IMR-90 (cell line): ENCODE data around the gene RIIAD1. TPM values are rescaled to one million over a fixed set of nuclear protein-coding genes. Genes with fewer than 3 reads are reported as not detected.
A peak's percentile ranks its signal among the peaks of the same experiment; 100 is the strongest.

ENCODE experiments used
- ATAC-seq: fragments of 200-7000 bp; cut with Tn5 transposase; 2 replicates; pipeline ENCODE4 v1.9.1; 2020; ENCODE audit warnings: low read depth, mild to moderate bottlenecking, moderate library complexity
- BruUV-seq: library from RNA; stranded (reverse); fragments of 400-500 nt; replicated peaks from 2 replicates; lab custom pipeline; 2021; lab: Mats Ljungman, UMichigan
- CTCF ChIA-PET: fragments of 300-600 bp; formaldehyde crosslinking; extraction: SDS; loops from one replicate; lab custom pipeline; 2021; ENCODE audit warnings: antibody characterized with exemption; lab: Yijun Ruan, JAX
- POLR2A ChIA-PET: fragments of 300-600 bp; sonication (Branson Sonifier 250); formaldehyde crosslinking; loops from one replicate; lab custom pipeline; 2022; ENCODE audit warnings: antibody characterized with exemption; ENCODE audit not compliant: unreplicated experiment; lab: Charles Lee
- DNase-seq: peaks from one replicate; pipeline ENCODE4 v3.0.0; 2013
- H2AFZ ChIP-seq: replicated peaks from 2 replicates; pipeline ENCODE3; 2013; ENCODE audit warnings: low read length, mild to moderate bottlenecking; ENCODE audit not compliant: poor library complexity
- H2AK5ac ChIP-seq: 2 replicates; pipeline ENCODE4 v1.6.1; 2013; ENCODE audit warnings: low read depth, low read length, inconsistent platforms
- H2AK9ac ChIP-seq: replicated peaks from 2 replicates; pipeline ENCODE3; 2013; ENCODE audit warnings: mild to moderate bottlenecking, low read depth, low read length, moderate library complexity; ENCODE audit not compliant: poor library complexity
- H2BK120ac ChIP-seq: 2 replicates; pipeline ENCODE4 v1.6.1; 2013; ENCODE audit warnings: low read depth, low read length, inconsistent platforms
- H2BK15ac ChIP-seq: 3 replicates; pipeline ENCODE4 v1.6.1; 2013; ENCODE audit warnings: low read depth, low read length, inconsistent platforms
- H2BK20ac ChIP-seq: 2 replicates; pipeline ENCODE4 v1.6.1; 2013; ENCODE audit warnings: low read depth, mild to moderate bottlenecking, inconsistent platforms, low read length, moderate library complexity
- H2BK5ac ChIP-seq: 2 replicates; pipeline ENCODE4 v1.6.1; 2013; ENCODE audit warnings: mild to moderate bottlenecking, low read depth, low read length, inconsistent platforms; ENCODE audit not compliant: poor library complexity, severe bottlenecking
- H3K14ac ChIP-seq: replicated peaks from 2 replicates; pipeline ENCODE4 v1.6.1; 2013; ENCODE audit warnings: low read depth, low read length, inconsistent platforms
- H3K18ac ChIP-seq: 2 replicates; pipeline ENCODE4 v1.6.1; 2013; ENCODE audit warnings: low read depth, low read length, control low read depth
- H3K23ac ChIP-seq: 2 replicates; pipeline ENCODE4 v1.6.1; 2013; ENCODE audit warnings: low read depth, low read length, inconsistent platforms
- H3K27ac ChIP-seq: 2 replicates; pipeline ENCODE4 v1.5.1; 2013; ENCODE audit warnings: mild to moderate bottlenecking, control low read depth, low read length; ENCODE audit not compliant: insufficient read depth
- H3K27me3 ChIP-seq: 2 replicates; pipeline ENCODE4 v1.6.1; 2013; ENCODE audit warnings: low read length; ENCODE audit not compliant: control insufficient read depth, insufficient read depth
- H3K36me3 ChIP-seq: 2 replicates; pipeline ENCODE4 v1.6.1; 2013; ENCODE audit warnings: low read length, mixed read lengths; ENCODE audit not compliant: control insufficient read depth, insufficient read depth
- H3K4ac ChIP-seq: 2 replicates; pipeline ENCODE4 v1.6.1; 2013; ENCODE audit warnings: low read depth, low read length, inconsistent platforms
- H3K4me1 ChIP-seq: 2 replicates; pipeline ENCODE4 v1.6.1; 2013; ENCODE audit warnings: low read length, mixed read lengths; ENCODE audit not compliant: control insufficient read depth, insufficient read depth
- H3K4me2 ChIP-seq: 2 replicates; pipeline ENCODE4 v1.6.1; 2013; ENCODE audit warnings: low read depth, mild to moderate bottlenecking, control low read depth, low read length, moderate library complexity
- H3K4me3 ChIP-seq: 2 replicates; pipeline ENCODE4 v1.5.1; 2013; ENCODE audit warnings: low read depth, mild to moderate bottlenecking, control low read depth, low read length, moderate library complexity; ENCODE audit not compliant: insufficient read depth
- H3K56ac ChIP-seq: 2 replicates; pipeline ENCODE4 v1.6.1; 2013; ENCODE audit warnings: low read length, inconsistent platforms; ENCODE audit not compliant: insufficient read depth; ENCODE audit errors: extremely low read depth
- H3K79me1 ChIP-seq, 2 experiments: 2 replicates each; pipeline ENCODE4 v1.6.1; 2013; ENCODE audit warnings: low read length in 2 of 2, inconsistent platforms in 1 of 2, low read depth in 1 of 2
- H3K9ac ChIP-seq: 2 replicates; pipeline ENCODE4 v1.6.1; 2013; ENCODE audit warnings: low read depth, low read length, control low read depth
- H3K9me1 ChIP-seq: 2 replicates; pipeline ENCODE4 v1.6.1; 2013; ENCODE audit warnings: low read length, inconsistent platforms; ENCODE audit not compliant: insufficient read depth
- H3K9me3 ChIP-seq: 2 replicates; pipeline ENCODE4 v1.6.1; 2013; ENCODE audit warnings: low read length; ENCODE audit not compliant: control insufficient read depth, insufficient read depth
- H4K20me1 ChIP-seq: 2 replicates; pipeline ENCODE4 v1.6.1; 2013; ENCODE audit warnings: low read length, inconsistent platforms; ENCODE audit not compliant: insufficient read depth
- H4K5ac ChIP-seq: 2 replicates; pipeline ENCODE4 v1.6.1; 2013; ENCODE audit warnings: mild to moderate bottlenecking, low read depth, low read length, control low read depth
- H4K8ac ChIP-seq, 2 experiments: 2 replicates each; pipeline ENCODE4 v1.6.1; 2013; ENCODE audit warnings: low read depth in 2 of 2, low read length in 2 of 2, control low read depth in 1 of 2, inconsistent platforms in 1 of 2
- H4K91ac ChIP-seq: 2 replicates; pipeline ENCODE4 v1.6.1; 2013; ENCODE audit warnings: low read depth, low read length, inconsistent platforms; ENCODE audit not compliant: insufficient read depth
- MAFK ChIP-seq: IDR thresholded peaks from 2 replicates; pipeline ENCODE4 v1.6.1; 2012; ENCODE audit warnings: low read depth, low read length, improper control_type of control experiment
- MAZ ChIP-seq: IDR thresholded peaks from 2 replicates; pipeline ENCODE4 v1.6.1; 2012; ENCODE audit warnings: low read depth, mild to moderate bottlenecking, low read length, improper control_type of control experiment, moderate library complexity, borderline replicate concordance
- WGBS, 2 experiments: methylation state at CpG; one replicate each; pipeline versions ENCODE4 v1.1.5 to v1.1.7; 2013; ENCODE audit warnings: missing lambda C conversion rate in 2 of 2; ENCODE audit not compliant: insufficient read length in 1 of 2; ENCODE audit errors: extremely low coverage in 2 of 2; 5-methylcytosine and 5-hydroxymethylcytosine counted together
- dilution Hi-C: fragments of 300-500 bp; cut with HindIII; formaldehyde crosslinking; loops from one replicate; pipeline ENCODE4 v1.14.3; 2018; ENCODE audit warnings: low sequenced_read_pairs; ENCODE audit not compliant: unreplicated experiment
- in situ Hi-C: fragments of 300-500 bp; cut with MboI; formaldehyde crosslinking; loops from 3 replicates; pipeline ENCODE4 v1.14.3; 2019; ENCODE audit warnings: low sequenced_read_pairs, inconsistent platforms, mixed read lengths
- intact Hi-C: fragments of 100-400 bp; cut with micrococcal nuclease; formaldehyde crosslinking; loops from 2 replicates; pipeline ENCODE4 v1.10.0; 2022
- microRNA-seq, 2 experiments: library from miRNA; stranded (forward) in 1 of 2; unstranded in 1 of 2; fragments of 10-50 nt in 1 of 2; fragments of <30 nt in 1 of 2; gene quantifications in 1 of 2; microRNA quantifications in 1 of 2; one replicate each; pipeline versions ENCODE3 to v1.1.0; 2013 to 2020; ENCODE audit not compliant: insufficient read depth in 1 of 2, insufficient read length in 1 of 2, unreplicated experiment in 1 of 2
- polyA plus RNA-seq, 3 experiments: library from polyadenylated mRNA; depleted of rRNA; stranded (reverse); fragments of >200 nt; gene quantifications; 2 replicates each; pipeline ENCODE4 v1.2.3, GENCODE V29; 2012; ENCODE audit warnings: low replicate concordance in 1 of 3
- small RNA-seq, 5 experiments: library from RNA; depleted of rRNA; stranded (forward); fragments of <200 nt; gene quantifications; one replicate each; pipeline ENCODE3, GENCODE V24; 2012
- total RNA-seq: library from RNA; depleted of rRNA; stranded (reverse); fragments of >200 nt; gene quantifications from 2 replicates; pipeline ENCODE4 v1.2.3, GENCODE V29; 2012; rRNA removed

RIIAD1 gene
- total and polyA plus RNA-seq, 2 of the 4 experiments (the other 2 are of a cell fraction): not detected

DNA sequence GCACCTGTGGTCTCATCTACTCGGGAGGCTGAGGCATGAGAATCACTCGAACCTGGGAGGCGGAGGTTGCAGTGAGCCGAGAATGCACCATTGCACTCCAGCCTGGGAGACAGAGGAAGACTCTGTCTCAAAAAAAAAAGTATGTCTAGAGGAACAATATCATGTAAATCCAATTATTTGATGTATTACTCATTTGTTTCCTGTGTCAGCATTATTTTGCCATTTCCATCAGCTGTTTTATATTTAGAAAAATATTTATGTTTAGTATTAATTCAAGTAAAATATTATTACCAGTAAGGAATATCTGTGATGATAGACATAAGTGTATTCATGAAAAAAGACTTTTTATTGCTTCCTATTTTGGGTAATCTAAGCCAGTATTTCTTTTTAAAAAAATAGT lies 56.0 kb downstream of the RIIAD1 start:
- Histone ChIP-seq H2BK20ac (no peak overlapping the region), H3K23ac (no peak overlapping the region), H3K9me3 (no peaks in the 10 kb centered on the region), H3K9me1 (no peaks in the 10 kb centered on the region; the same call in 1 of the 2 replicates), H2BK5ac (no peak overlapping the region), H3K14ac (no peak overlapping the region), H2AK5ac (no peak overlapping the region), H4K8ac (no peak overlapping the region), H3K4me3 (no peak overlapping the region), H3K4me1 (no peaks in the 10 kb centered on the region), H3K4ac (no peak overlapping the region), H3K36me3 (no peaks in the 10 kb centered on the region), H2AK9ac (no peak overlapping the region), H2AFZ (no peak overlapping the region), H3K27me3 (no peaks in the 10 kb centered on the region; the same call in 1 of the 2 replicates), H3K18ac (no peak overlapping the region), H3K9ac (no peak overlapping the region), H2BK15ac (no peak overlapping the region), H3K27ac (no peak overlapping the region), H2BK120ac (no peak overlapping the region), H4K5ac (no peak overlapping the region), H3K79me1 (no peaks in the 10 kb centered on the region), H4K91ac (no peak overlapping the region), H4K20me1 (no peaks in the 10 kb centered on the region), H3K56ac (no peak overlapping the region), H3K4me2 (no peak overlapping the region)
- no peak for DNase-seq
- TF ChIP-seq MAZ (no peak), MAFK (peak; percentile 56; the same call in 1 of the 2 replicates)
- BruUV-seq: no TSS peak
- WGBS, 2 experiments: no CpG with 5 or more reads among the region's 4 CpGs
- dilution Hi-C loops: loop anchor here (25.0 kb wide), 1 partner anchor 110 kb away; no protein-coding TSS in a partner anchor
- ATAC-seq: no peak
- intact Hi-C loops: no loop called here
- CTCF ChIA-PET: interaction anchor here (1.2 kb wide), 1 partner anchor 12 kb away, joined by 3 read pairs; no protein-coding TSS in a partner anchor
- POLR2A ChIA-PET: no interaction called here
- in situ Hi-C loops: no loop called here

Small RNAs within 50 kb of the gene (microRNA-seq; reads per million reads assigned to microRNA genes)
- gene RNU6-662P (ENCODE audit: insufficient read depth, insufficient read length): not detected

Small RNAs within 50 kb of the gene (small RNA-seq; reads per million reads assigned to genes)
- gene RNU6-662P: 0 reads per million in 5 experiments

Other genes starting within 250 kb of the RIIAD1 start
- gene CGN, start 210.1 kb upstream of the RIIAD1 start, total RNA-seq: 0.28 and 0.36 TPM in 2 replicates
- gene CGN, start 210.1 kb upstream of the RIIAD1 start, polyA plus RNA-seq (2012; rRNA removed): 0.34 and 0.36 TPM in 2 replicates
- gene TUFT1, start 181.2 kb upstream of the RIIAD1 start, total RNA-seq: 30.3 and 33.3 TPM in 2 replicates
- 18.4 and 21.2 TPM in 2 replicates for gene TUFT1, start 181.2 kb upstream of the RIIAD1 start, polyA plus RNA-seq (2012; rRNA removed)
- gene SNX27, start 109.5 kb upstream of the RIIAD1 start, total RNA-seq: 25.6 and 34.4 TPM in 2 replicates
- gene SNX27, start 109.5 kb upstream of the RIIAD1 start, polyA plus RNA-seq (2012; rRNA removed): 9.3 and 12.3 TPM in 2 replicates
- gene CELF3, start 4.7 kb upstream of the RIIAD1 start, total RNA-seq: not detected in 2 replicates
- gene CELF3, start 4.7 kb upstream of the RIIAD1 start, polyA plus RNA-seq (2012; rRNA removed): not detected in 2 replicates
- gene MRPL9, start 42.0 kb downstream of the RIIAD1 start, total RNA-seq: 65.4 and 85.8 TPM in 2 replicates
- 77.3 and 87.5 TPM in 2 replicates for gene MRPL9, start 42.0 kb downstream of the RIIAD1 start, polyA plus RNA-seq (2012; rRNA removed)
- 2.2 TPM in 2 replicates for gene TDRKH, start 69.0 kb downstream of the RIIAD1 start, total RNA-seq
- gene TDRKH, start 69.0 kb downstream of the RIIAD1 start, polyA plus RNA-seq (2012; rRNA removed): 0.86 and 1.2 TPM in 2 replicates
- gene LINGO4, start 83.9 kb downstream of the RIIAD1 start, total RNA-seq: not detected in 2 replicates
- not detected in 2 replicates for gene LINGO4, start 83.9 kb downstream of the RIIAD1 start, polyA plus RNA-seq (2012; rRNA removed)
- not detected in 2 replicates for gene RORC, start 110.3 kb downstream of the RIIAD1 start, total RNA-seq
- gene RORC, start 110.3 kb downstream of the RIIAD1 start, polyA plus RNA-seq (2012; rRNA removed): not detected in 2 replicates
- not detected in 2 replicates for gene C2CD4D, start 118.3 kb downstream of the RIIAD1 start, total RNA-seq
- gene C2CD4D, start 118.3 kb downstream of the RIIAD1 start, polyA plus RNA-seq (2012; rRNA removed): not detected in 2 replicates
- gene THEM5, start 132.2 kb downstream of the RIIAD1 start, total RNA-seq: not detected in 2 replicates
- gene THEM5, start 132.2 kb downstream of the RIIAD1 start, polyA plus RNA-seq (2012; rRNA removed): not detected in 2 replicates
- gene THEM4, start 188.0 kb downstream of the RIIAD1 start, total RNA-seq: 7.3 and 8.3 TPM in 2 replicates
- gene THEM4, start 188.0 kb downstream of the RIIAD1 start, polyA plus RNA-seq (2012; rRNA removed): 12.2 and 15.7 TPM in 2 replicates